ENCODE data around the gene TMED1.

GRCh38 chr19:10826231-10826630 is 9.8 kb downstream of the TMED1 start:
- TF ChIP-seq POLR2AphosphoS5 (IDR thresholded peaks at IDR 0.05): no peak
- no peak for TF ChIP-seq CTCF (IDR thresholded peaks at IDR 0.05)
- TF ChIP-seq POLR2A (IDR thresholded peaks at IDR 0.05): no peak

All from prostate gland (tissue), 2 donors.